ENCODE results near the gene TOMM5. TPM values are rescaled to one million over a fixed set of nuclear protein-coding genes. Genes with fewer than 3 reads are reported as not detected.

The TOMM5 gene
- total RNA-seq = 100 to 1,000 TPM in 1 of 2 donors, 10 to 100 TPM in 1; 59.9 to 112 TPM

DNA sequence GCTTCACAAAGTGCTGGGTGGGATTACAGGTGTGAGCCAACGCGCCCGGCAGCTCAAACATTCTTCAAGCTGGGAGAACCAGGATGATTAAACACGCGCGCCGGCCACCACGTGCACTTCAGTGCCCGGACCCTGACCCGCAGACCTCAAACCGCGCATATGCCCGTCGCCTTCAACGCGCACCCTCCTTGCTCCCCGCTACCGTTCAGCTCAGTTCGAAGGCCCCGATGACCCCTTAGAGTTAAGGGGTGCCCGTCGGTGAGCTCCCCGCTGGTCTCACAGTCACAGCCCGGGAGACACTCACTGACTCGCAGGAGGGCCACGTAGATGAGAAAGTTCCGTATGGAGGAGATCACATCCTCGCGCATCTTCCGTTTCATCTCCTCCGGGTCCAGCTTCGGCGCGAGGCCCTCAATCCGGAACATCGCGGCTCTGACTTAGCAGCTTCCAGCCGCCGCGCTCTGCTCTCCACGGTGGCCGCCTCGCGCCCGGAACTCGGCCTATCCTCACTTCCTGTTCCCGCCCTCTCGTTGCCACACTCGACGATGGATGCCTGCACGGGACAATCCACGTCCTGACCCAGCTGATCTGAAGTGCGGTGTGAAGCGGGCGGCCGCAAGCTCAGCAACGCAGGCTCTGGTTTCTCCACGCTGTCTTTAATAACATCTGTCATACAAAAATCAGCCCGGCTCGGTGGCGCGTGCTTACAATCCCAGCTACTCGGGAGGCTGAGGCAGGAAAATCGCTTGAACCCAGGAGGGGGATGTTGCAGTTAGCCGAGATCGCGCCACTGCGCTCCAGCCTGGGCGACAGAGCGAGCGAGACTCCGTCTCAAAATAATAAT, at the start of gene TOMM5:
Gene TOMM5, minus strand, starts transcription at position 490 of the 844 bp plus-strand sequence. Its CDS starts 65 bp downstream, at position 425.
- Histone ChIP-seq H3K9ac (ENCODE audit: low read depth in 2 of 2, low read length in 2 of 2) (peak within 1 kb of the TSS; percentile 90 to 99), H3K27me3 (no peaks in the 10 kb centered on the region), H3K27ac (peak within 1 kb of the TSS; percentile 76), H3K36me3 (no peaks in the 10 kb centered on the region), H3K4me1 (peaks cover 19% of the 10 kb centered on the region), H3K9me3 (no peaks in the 10 kb centered on the region), H3K4me3 (peak within 1 kb of the TSS; percentile 95)
- DNase-seq = peak; percentile 96
- intact Hi-C loops (cut with DNase I) = no loop called here
- TF ChIP-seq, protein P1, sequence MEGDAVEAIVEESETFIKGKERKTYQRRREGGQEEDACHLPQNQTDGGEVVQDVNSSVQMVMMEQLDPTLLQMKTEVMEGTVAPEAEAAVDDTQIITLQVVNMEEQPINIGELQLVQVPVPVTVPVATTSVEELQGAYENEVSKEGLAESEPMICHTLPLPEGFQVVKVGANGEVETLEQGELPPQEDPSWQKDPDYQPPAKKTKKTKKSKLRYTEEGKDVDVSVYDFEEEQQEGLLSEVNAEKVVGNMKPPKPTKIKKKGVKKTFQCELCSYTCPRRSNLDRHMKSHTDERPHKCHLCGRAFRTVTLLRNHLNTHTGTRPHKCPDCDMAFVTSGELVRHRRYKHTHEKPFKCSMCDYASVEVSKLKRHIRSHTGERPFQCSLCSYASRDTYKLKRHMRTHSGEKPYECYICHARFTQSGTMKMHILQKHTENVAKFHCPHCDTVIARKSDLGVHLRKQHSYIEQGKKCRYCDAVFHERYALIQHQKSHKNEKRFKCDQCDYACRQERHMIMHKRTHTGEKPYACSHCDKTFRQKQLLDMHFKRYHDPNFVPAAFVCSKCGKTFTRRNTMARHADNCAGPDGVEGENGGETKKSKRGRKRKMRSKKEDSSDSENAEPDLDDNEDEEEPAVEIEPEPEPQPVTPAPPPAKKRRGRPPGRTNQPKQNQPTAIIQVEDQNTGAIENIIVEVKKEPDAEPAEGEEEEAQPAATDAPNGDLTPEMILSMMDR (IDR thresholded peaks at IDR 0.05) = no peak

DNA sequence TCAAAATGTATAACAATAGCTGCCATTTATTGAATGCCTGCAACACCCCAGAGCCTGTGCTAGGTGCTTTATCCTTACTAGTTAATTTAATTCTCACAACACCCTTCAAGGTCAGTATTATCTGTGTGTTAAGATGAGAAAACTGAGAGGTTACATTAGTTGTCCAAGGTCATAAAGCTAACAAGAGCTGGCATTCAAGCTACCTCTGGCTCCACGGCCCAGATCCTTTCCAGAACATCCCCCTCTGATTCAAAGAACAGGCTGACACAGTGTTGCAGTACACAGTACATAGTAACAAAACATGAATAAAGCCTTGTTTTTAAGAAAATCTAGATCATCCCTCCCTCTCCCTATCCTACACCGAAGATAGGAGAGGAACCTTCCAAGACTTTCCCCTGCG, 48.9 kb upstream of the TOMM5 start:
- no peaks in the 10 kb centered on the region for H3K4me1 ChIP-seq
- intact Hi-C loops (cut with DNase I) = no loop called here
- no peak overlapping the region for H3K4me3 ChIP-seq
- H3K27ac ChIP-seq = no peak overlapping the region
- TF ChIP-seq, protein P1 (IDR thresholded peaks at IDR 0.05) = no peak
- H3K27me3 ChIP-seq = no peaks in the 10 kb centered on the region
- no peaks in the 10 kb centered on the region for H3K9me3 ChIP-seq
- H3K36me3 ChIP-seq = no peaks in the 10 kb centered on the region
- DNase-seq = no peak
- H3K9ac ChIP-seq (ENCODE audit: low read depth in 2 of 2, low read length in 2 of 2) = no peak overlapping the region

DNA sequence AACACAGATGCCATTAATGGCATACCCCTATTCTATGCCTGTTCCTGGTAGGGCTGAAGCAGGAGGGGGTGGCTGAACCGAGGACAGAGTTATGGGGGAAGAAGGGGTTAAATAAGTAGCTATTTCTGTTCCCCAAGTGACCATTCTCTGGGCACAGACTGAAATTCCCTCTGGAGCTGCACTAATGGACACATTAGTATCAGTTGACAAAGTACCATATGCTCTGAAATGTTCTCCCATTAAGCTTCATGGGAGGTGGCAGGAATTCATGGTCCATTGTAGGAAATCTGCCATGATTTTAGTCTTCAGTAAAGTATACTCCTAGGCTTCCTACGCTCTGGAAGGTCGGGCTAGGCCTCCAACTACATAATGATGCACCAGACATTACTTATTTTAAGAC, 47.8 kb upstream of the TOMM5 start:
- Histone ChIP-seq H3K27ac (no peak overlapping the region), H3K9ac (ENCODE audit: low read depth in 2 of 2, low read length in 2 of 2) (no peak overlapping the region), H3K27me3 (no peaks in the 10 kb centered on the region), H3K4me1 (no peaks in the 10 kb centered on the region), H3K9me3 (no peaks in the 10 kb centered on the region), H3K4me3 (no peak overlapping the region), H3K36me3 (no peaks in the 10 kb centered on the region)
- intact Hi-C loops (cut with DNase I) = no loop called here
- TF ChIP-seq, protein P1 (IDR thresholded peaks at IDR 0.05) = no peak
- DNase-seq = no peak

DNA sequence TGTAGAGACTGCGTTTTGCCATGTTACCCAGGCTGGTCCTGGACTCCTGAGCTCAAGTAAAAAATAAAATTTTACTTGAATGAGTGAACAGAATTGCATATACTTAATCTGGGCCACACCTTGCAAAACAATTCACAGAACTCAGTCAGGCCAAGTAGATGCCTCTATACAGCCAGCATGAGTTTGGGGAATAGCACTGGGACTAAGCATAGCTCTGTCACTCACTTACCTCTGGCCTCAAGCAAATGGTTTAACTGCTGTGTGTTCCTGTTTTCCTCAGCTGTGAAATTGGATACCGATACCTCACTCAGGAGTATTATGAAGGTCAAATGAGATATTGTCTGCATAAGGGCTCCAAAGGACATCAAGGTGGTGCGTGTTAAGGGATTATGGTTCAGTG, 47.4 kb upstream of the TOMM5 start:
- Histone ChIP-seq H3K4me3 (no peak overlapping the region), H3K27ac (no peak overlapping the region), H3K36me3 (no peaks in the 10 kb centered on the region), H3K4me1 (no peaks in the 10 kb centered on the region), H3K27me3 (no peaks in the 10 kb centered on the region), H3K9me3 (no peaks in the 10 kb centered on the region), H3K9ac (ENCODE audit: low read depth in 2 of 2, low read length in 2 of 2) (no peak overlapping the region)
- TF ChIP-seq, protein P1 (IDR thresholded peaks at IDR 0.05) = no peak
- DNase-seq = no peak
- intact Hi-C loops (cut with DNase I) = no loop called here

DNA sequence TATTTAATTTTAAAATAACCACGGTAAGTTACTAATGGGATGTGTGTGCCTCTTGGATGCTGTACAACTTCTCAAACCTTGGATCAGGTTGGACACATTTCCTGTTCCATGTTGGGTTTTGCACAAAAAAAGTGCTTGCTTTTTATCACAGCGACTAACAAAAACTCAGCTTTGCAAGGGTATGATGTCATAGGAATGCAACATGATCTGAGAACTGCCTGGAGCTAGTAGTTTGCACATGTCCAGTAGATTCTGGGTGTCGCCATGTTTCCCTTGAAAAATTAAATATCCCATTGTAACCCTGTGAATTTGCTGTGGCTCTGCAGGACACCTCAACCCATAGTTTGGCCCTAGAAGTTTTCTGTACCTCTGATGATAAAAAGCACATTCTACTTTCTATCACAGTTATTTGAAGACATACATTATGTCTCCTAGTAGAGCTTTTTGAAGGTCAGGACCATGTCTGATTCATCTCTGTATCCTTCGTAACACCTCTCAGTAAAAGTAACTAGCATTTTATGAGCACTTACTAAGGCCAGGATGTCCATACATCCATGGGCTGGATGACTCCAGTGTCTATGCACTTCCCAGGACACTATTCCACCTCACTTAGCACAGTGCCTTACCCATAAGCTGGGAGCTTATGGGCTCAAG, 46.8 kb upstream of the TOMM5 start:
- Histone ChIP-seq H3K4me1 (no peaks in the 10 kb centered on the region), H3K27me3 (no peaks in the 10 kb centered on the region), H3K36me3 (no peaks in the 10 kb centered on the region), H3K4me3 (no peak overlapping the region), H3K27ac (no peak overlapping the region), H3K9me3 (no peaks in the 10 kb centered on the region), H3K9ac (ENCODE audit: low read depth in 2 of 2, low read length in 2 of 2) (no peak overlapping the region)
- intact Hi-C loops (cut with DNase I) = no loop called here
- TF ChIP-seq, protein P1 (IDR thresholded peaks at IDR 0.05) = no peak
- no peak for DNase-seq
